ENCODE results near the gene PNPLA4.

Gene PNPLA4

DNA sequence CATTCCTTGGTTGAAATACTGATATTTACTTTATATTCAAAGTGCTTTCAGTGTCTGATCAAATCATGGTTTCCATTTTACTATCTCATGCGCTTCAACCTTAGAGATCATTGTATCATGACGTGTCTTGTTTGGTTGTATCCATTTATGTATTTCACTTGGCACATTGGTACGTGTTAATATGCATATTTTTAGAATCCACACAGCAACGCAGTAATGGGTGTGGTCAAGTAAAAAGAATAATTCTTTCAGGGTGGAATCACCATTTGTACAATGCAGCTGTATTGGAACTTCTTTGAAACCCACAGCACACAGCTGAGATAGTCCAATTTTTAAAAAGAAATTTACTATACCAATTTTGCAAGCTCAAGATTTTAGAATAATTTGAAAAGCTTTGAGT, 55.2 kb downstream of the PNPLA4 start:
- no peak for DNase-seq (ENCODE audit: low spot score)

DNA sequence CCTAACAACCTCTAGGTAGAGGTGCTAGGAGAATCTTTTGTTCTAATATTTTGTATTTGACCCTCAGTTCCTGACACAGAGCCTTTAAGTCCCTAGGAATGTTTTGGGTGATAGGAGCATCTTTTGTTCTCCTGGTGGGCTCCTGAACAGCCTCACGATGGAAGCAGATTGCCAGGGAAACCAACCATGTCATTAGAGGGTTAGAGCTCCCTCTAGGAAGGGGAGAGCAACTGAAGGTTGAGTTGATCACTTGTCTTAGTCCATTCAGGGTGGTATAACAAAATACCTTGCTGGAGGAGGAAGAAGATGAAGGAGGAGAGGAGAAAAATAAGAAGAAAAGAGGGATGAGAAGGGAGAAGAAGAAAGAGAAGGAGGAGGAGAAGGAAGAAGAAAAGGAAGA, 75.0 kb downstream of the PNPLA4 start:
- DNase-seq (ENCODE audit: low spot score) = no peak

Data from GM03348 (cell line).